ENCODE measurements around the gene MAFG.
"Not testable (repeated sequence)": the region's sequence is repeated elsewhere in the genome, so short reads cannot be mapped to it uniquely, and the experiment has no call there.

Gene MAFG

DNA sequence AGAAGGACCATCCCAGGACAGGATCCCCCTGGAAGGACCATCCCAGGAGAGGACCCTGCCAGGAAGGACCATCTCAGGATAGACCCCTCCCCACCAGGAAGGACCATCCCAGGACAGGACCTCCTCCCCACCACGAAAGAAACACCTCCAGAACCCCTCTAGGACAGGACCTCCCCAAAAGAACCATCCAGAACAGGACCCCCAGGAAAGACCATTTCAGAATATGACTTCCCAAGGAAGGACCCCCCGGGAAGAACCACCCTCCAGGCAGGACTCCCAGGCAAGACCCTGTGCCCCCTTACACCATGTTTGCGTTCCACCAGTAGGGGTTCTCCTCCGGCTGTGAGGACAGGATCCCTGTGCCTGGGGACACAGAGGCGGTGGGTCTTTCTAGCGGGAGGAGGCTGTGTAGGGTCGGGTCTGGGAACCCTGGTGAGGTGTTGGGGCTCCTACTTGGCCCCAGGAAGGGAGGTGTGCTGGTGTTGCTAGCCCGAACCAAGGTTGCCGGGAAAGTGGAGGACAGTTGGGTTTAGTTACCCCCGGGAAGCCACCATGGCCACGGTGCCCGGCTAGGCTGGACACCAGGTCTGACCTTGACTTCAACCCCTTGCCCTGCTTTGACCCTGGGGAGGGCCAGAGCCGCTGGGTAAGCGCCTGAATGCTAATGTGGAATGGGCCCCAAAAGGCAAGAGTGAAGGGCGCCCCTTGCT is 31.3 kb upstream of the MAFG start:
- DNase-seq (ENCODE audit: low read depth in 2 of 2) = no peak

DNA sequence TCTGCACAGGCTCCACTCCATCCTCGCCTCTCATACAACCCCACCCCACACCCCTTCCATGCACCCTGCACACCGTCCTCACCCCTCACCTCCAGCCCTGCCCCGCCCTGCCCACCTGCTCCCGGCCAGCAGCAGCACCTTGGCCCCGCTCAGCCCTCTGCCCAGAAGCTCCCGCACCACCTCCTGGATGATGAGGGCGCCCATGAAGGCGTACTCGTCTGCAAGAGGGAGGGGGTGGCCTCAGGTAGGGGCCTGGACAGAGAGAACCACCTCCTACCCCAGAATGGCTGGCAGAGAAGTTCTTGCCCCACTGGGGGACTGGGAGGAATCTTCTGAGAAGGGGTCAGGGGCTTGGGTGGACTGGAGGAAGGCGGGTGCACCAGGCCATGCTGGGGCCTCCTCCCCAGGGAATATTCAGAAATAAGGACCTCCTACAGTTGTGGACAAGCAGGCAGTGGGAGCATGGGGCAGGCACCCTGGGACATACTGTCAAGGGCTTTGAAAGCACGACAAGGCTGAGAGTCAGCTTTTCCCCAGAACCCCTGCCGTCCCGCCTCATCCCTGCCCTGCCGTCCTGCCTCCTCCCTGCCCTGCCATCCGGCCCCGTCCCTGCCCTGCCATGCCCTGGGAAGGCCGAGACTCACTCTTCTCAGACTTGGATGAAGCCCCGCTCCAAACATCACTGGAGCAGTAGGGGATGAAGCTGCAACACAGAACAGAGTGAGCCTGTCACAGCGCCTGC is 30.3 kb upstream of the MAFG start:
- no peak for DNase-seq (ENCODE audit: low read depth in 2 of 2)

DNA sequence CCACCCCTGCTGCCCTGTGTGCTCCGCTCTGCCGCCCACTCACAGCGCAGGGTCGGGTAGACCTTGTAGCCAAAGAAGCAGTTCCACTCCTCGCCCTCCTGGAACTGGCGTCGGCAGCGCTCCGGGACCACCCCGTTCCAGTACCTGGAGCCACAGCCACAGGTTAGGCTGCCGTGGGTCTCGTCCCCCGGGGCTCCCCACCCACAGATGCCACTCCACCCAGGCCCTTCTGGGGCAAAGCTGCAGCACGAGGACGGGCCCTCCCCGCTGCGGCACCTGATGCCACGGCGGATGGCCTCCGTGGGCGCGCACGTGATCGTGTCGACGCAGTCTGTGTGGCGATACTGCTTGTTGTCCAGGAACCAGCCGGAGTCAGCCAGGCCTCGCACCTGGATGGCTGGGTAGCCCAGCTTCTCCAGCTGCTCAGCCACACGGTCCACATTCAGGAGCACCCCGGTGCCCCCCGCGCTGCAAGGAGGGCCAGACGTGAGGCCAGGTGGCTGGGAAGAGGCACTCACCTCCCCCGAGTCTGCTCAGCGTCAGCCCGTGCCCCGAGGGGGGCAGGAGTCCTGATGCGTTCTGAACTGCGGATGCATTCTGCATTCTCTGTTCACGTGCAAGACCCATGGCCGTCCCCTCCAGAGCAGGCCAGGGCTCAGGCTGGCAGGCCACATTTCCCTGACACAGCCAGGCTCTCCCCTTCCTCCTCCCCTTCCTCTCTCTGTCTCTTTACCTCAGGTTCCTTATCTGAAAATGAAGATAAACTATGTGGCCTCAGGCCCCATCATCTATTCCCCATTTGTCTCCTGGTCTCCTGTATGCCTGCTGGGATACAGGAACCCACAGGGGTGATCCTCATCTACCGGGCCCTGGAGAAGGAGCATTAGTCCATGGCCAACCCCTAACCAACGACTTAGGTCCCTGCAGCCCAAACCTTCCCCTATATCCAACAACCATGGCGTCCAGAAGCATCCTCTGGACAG is 29.4 kb upstream of the MAFG start:
- DNase-seq (ENCODE audit: low read depth in 2 of 2) = no peak

DNA sequence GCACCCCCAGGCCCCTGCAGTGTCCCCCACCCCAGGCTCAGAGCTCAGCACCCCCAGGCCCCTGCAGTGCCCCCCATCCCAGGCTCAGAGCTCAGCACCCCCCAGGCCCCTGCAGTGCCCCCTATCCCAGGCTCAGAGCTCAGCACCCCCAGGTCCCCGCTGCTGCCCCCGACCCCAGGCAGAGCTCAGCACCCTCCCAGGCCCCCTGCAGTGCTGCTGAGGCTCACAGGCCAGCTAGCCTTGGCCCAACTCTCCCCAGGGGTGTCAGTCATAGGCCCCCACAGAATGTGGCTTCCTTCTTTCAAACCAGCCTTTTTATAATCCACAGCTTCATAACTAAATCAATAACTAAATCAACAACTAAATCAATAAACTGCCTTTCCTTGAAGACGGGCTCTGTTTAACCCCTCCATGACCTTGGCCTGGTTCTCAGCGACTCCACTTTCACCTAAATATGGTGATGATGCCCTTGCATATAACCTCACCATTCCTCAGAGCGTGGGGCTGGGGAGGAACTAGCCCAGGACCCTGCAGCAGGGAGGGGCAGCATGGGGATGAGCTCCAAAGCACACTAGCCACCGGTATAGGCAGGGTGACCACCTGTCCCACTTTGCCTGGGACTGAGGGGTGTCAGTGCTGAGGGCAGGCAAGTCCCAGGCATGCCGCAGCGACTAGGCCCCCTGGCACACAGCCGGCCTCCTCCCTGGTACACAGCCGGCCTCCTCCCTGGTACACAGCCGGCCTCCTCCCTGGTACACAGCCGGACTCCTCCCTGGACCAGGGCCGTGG is 28.4 kb upstream of the MAFG start:
- DNase-seq (ENCODE audit: low read depth in 2 of 2) = no peak

DNA sequence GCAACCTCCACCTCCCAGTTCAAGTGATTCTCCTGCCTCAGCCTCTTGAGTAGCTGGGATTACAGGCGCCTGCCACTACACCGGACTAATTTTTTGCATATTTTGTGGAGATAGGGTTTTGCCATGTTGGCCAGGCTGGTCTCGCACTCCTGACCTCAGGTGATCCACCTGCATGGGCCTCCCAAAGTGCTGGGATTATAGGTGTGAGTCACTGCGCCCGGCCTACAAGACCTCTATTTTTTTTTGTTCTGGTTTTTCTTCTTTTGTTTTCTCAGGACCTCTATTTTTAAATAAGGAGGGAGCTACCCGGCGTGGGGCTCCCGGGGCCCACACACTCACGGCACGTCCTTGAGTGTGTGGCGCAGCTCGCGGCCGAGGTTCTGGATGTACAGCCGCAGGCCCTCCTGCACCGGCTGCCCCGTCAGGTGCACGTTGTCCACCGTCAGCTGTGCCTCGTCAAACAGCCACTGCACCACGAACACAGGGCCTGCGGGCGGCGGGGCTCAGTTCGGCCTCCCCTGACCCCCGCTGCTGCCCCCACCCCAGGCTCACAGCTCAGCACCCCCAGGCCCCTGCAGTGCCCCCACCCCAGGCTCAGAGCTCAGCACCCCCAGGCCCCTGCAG is 27.6 kb upstream of the MAFG start:
- no peak for DNase-seq (ENCODE audit: low read depth in 2 of 2)

DNA sequence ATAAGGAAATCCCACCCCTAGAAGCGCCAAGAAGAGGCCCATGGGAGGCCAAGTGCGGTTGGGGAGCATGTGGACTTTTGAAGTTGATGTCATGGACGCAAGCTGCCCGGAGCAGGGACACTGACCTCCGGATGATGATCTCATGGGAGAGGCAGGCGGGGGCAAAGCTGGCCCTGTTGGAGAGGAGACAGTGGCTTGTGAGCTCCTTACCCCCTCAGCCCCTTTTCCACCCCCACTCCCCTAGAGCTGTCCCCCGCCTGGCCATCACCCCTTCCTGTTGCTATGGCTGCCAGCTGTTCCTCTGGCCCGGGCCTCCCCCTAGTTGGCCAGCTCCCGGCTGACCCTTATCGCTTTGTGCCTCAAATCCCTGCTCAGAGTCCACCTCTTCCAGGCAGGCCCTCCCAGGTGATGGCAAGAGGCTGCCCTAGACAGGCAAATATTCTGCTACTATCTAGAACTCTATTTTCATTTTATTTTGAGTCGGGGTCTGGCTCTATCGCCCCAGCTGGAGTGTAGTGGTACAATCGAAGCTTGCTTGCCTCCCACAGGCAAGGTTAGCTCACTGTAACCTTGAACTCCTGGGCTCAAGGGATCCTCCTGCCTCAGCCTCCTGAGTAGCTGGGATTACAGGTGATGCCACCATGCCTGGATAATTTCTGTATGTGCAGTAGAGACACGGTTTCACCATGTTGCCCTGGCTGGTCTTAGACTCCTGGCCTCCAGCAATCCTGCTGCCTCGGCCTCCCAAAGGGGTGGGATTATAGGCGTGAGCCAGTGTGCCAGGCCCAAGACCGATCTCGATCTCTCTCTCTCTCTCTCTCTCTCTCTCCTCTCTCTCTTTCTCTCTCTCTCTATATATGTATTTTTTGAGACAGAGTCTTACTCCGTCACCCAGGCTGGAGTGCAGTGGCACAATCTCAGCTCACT is 26.9 kb upstream of the MAFG start:
- no peak for DNase-seq (ENCODE audit: low read depth in 2 of 2)

DNA sequence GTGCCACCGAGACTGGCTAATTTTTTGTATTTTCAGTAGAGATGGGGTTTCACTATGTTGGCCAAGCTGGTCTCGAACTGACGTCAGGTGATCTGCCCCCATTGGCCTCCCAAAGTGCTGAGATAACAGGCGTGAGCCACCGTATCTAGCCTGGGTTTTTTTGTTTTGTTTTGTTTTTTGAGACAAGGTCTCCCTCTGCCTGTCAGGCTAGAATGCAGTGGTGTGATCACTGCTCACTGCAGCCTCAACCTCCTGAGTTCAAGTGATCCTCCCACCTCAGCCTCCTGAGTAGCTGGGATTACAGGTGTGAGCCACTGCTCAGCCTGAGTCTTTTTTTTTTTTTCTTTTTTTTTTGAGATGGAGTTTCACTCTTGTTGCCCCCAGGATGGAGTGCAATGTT is 25.9 kb upstream of the MAFG start:
- not testable (repeated sequence) for DNase-seq (ENCODE audit: low read depth in 2 of 2)

DNA sequence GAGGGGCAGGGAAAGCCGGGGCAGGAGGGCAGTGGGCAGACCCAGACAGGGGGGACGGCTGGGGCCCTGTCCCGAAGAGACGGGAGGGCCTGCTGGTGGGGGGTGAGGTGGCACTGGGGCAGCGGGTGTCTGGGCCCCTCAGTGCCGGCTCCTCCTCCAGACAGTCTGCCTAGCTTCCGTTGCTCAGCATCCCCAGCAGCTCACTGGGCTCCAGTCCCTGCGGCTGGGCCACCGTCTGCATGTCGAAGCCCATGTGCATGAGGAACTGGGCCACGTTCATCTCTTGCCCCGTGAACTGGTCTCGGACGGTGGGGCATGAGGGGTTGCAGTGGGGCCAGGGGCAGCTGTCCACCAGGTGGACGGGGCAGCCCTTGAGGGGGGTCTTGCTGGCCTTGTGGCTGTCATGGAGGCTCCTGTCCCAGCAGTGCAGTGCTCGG is 25.3 kb upstream of the MAFG start:
- no peak for DNase-seq (ENCODE audit: low read depth in 2 of 2)

DNA sequence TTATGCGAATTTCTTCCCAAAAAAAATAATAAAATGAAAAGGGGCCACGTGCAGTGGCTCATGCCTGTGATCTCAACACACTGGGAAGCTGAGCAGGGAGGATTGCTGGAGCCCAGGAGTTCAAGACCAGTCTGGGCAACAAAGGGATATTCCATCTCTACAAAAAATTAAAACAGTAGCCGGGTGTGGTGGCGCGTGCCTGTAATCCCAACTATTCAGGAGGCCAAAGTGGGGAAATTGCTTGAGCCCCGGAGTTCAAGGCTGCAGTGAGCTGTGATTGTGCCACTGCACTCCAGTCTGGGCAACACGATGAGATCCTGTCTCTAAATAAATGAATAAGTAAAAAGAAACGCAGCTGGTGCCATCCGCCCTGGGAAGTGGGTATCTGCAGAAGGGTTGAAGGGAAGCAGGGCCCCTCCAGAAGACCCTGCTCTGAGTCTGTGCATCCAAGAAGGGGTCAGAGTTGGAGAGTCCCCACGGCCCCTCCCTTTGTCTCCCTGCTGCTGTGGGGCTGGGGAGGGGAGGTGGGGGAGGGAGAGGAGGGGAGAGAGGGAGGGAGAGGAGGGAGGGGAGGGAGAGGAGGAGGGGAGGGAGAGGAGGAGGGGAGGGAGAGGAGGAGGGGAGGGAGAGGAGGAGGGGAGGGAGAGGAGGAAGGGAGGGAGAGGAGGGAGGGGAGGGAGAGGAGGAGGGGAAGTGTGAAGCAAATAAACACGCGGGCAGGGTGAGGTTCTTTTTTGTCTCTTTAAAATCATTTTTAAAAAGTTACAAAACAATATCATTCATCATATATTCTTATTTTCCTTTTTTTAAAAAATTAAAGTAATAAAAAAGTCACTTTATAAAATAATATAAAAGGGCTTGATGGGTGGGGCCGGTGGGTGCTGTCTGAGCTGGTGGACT is 24.5 kb upstream of the MAFG start:
- DNase-seq (ENCODE audit: low read depth in 2 of 2) = no peak

DNA sequence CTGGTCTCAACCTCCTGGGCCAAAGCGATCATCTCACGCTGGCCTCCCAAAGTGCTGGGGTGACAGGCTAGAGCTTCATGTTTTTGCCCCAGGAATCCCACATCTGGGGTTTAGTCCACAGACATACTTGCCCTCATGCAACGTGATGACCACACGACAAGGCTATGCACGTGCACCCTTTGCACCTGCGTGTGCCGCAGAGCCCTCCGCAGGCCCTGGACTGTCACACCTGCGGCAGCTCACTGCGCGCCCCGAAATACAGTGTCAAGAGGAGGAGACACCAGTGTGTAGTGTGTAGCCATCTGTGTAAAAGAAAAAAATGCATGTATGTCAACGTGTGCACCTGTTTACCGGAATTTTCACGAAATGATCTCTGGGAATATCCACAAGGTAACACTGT is 23.0 kb upstream of the MAFG start:
- DNase-seq (ENCODE audit: low read depth in 2 of 2) = no peak

DNA sequence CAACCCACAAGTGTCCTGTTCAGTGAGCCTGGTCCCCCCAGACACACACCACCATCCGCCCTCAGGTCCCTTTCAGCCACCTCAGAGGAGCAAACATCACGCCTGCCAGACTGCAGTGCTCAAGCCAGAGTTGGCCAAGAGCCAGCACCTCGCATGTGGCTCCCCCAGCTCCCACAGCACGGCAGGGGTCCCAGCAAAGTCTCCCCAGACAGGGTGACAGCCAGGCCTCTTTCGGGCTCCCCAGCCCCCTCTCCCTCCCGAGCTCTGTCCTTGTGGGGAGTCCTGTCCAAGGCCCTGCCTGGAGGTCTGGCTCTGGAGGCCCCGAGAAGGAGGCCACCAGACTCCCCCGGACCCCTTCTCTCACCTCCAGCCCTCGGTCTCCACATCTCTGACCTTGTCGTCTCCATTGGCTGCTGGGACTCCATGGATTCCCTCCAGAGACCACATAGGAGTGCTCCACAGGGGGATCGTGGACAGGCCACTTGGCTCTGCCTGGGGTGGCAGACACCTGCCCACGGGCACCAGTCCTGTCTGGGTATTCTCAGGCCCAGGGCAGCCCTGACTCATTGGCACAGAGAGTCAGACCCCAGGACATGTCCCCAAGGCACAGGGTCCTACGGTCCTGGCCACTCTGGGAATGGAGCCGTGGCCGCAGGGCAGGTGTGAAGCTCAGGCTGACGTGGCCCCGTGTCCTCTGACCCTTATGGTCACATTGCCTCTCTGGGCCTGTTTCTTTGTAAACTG is 21.3 kb upstream of the MAFG start:
- DNase-seq (ENCODE audit: low read depth in 2 of 2) = no peak

DNA sequence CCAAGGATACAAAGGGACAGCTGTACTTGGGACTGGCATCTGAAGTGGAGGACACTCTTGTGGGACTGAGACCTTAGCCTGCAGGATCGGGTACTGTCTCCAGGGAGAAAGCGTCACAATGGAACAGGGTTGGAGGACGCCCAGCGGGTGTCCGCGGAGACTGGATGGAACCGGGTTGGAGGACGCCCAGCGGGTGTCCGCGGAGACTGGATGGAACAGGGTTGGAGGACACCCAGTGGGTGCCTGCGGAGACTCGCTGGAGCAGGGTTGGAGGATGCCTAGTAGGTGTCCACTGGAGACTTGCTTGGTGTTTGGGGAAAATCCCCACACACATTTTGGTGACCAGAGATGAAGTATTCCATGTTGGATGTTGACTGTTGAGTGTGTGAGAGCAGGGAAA is 19.7 kb upstream of the MAFG start, which contains the start of gene MYADML2:
TSS of gene MYADML2 (minus strand) at position 45 of the 400 bp plus-strand sequence. CDS start 5,492 bp downstream, outside the sequence.
- DNase-seq (ENCODE audit: low read depth in 2 of 2) = no peak

DNA sequence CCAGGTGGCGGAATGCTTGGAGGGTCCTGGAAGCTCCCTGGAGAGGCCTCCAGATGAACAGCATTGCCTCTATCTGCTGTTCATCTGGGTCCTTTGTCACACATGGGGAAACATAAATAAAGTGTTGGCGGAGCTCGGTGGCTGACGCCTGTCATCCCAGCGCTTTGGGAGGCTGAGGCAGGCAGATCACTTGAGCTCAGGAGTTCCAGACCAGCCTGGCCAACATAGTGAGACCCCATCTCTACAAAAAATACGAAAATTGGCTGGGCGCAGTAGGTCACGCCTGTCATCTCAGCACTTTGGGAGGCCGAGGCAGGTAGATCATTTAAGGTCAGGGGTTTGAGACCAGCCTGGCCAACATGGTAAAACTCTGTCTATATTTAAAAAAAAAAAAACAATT is 17.3 kb upstream of the MAFG start:
- no peak for DNase-seq (ENCODE audit: low read depth in 2 of 2)

DNA sequence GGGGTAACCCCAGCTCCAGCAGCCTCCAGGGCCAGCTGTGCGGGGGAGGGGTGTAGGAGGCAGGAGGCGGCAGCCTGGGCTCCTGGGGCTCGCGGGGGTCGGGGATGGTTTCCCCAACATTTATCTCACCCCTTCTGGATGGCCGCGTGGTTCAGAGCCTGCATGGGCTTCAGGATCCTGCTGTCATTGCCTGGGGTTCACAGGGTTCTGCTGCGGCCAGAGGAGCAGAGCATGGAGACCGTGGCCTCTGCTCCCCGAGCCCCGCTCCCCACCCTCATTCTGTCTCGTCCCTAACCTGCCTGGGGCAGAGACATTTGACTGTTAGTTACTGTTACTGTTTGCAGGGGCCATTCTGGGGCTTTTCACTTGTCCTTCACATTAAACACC is 14.6 kb upstream of the MAFG start:
- no peak for DNase-seq (ENCODE audit: low read depth in 2 of 2)

DNA sequence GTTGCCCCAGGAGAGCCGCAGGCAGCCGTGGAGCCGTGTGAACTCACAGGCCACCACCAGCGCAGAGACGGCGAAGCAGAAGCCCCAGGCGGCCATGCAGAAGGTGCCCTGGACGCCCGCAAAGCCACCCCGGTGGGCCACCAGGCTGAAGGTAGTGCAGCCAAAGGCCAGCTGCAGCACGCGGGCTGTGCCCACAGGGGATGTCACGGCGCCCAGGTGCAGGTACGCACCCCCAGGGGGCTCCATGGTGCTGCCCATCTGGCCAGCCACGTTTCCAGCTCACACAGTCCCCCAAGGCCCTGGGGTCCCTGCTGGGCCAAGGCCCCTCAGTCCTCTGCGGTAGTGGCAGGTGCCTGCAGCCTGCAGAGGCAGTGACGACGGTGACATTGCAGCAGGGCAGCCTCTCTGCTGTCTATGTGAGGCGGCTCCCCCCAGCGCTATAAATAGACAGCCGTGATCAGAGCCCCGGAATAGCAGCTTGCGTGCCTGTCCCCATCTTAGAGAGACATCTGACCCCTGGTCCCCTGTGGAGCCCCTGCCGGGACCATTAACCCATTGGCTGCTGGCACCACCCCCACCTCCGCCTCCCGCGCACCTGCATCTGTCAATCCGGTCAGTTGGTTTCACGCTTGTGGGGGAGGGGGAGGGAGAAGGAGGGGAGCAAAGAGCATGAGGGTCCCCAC is 14.1 kb upstream of the MAFG start:
- DNase-seq (ENCODE audit: low read depth in 2 of 2) = no peak

DNA sequence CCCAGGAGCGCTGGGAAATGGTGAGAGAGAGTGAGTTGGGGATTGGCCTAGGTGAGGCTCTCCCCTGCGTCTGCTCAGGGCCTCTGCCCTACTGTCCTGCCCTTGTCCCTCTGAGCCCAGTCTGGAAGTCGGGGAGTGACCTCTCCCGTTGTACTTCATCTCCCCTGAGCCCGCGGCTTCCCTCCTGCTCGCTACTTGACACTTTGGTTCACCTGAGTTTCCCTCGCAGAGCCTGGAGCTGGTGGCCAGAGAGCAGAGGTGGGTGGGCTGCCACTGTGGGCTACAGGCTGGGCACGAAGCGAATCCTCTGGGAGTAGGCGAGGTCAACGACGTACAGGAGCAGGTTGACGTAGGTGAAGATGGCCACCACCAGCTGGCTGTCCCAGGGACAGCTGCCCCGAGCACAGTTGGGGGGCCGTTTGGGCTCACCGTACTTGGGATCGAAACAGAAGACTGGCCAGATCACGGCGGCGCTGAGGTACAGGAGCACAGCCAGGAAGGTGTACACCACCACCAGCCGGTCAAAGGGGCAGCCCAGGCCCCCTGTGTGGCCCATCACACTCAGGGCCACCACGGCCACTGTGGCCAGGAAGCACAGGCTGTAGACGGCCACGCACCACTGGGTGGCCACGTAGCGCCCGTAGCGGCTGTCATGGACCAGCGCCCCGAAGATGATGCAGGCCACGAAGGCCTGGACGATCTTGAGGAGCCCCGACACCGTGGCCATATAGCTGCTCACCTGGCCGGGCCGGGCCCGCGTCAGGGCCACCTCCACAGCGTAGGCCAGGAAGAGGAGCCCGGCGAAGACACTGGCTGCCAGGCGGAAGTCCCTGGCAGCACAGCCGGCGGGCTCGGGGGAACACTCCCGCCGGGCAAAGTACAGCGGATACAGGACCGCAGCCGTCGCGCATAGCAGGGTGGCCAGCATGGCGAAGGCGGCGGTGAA is 13.3 kb upstream of the MAFG start:
- DNase-seq (ENCODE audit: low read depth in 2 of 2) = no peak

Data from stimulated activated CD8-positive, alpha-beta memory T cell treated with anti-CD3 and anti-CD28 coated beads, Interleukin-2, amount 100 ng/mL, for 48 hours (primary cell).